ENCODE measurements around the gene CA9. TPM values are rescaled to one million over a fixed set of nuclear protein-coding genes. Genes with fewer than 3 reads are reported as not detected.

Gene CA9
- total RNA-seq, 1 experiment from 2014 or later = 8.5 TPM

DNA sequence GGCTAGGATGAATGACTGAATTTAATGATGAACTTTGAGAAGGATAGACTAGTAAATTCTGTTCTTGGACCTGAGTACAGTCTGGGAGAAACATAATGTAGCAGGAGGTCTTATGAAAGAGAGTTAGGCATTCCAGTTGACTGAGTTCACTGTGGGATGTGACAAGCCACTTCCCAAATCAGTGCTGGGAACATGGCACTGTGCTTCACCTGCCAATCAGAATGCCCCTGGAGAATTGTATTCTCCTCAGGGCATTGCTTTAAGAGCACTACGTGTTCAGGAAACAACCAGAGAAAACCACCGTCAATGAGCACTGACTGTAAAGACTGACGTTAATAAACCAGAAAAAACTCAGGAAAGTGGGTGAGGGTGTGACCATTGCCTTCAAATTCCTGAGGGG is 14.4 kb upstream of the CA9 start:
- ChIA-PET CTCF (interaction anchor here (0.9 to 1.5 kb wide), 4 partner anchors 37 to 106 kb away, joined by 3 to 4 read pairs (median 3); partner anchors contain the start of gene TESK1), RAD21 (ENCODE audit: low non-redundant PET in 1 of 2, low total read pairs in 2 of 2, uncharacterized antibody in 2 of 2, unreplicated experiment in 2 of 2) (no interaction called here), POLR2A (interaction anchor here (0.8 to 2.9 kb wide), 3 partner anchors 10 to 73 kb away, joined by 3 to 11 read pairs (median 4); partner anchors contain the start of genes CREB3 and TLN1)
- H3K27ac ChIP-seq (ENCODE audit: low read depth, low read length) = peak overlapping the region; percentile 85; the same call in 1 of the 2 replicates
- BruUV-seq (replicated peaks) = no TSS peak
- peak overlapping the region; percentile 79 for H3K4me2 ChIP-seq (ENCODE audit: low read length)
- H4K20me1 ChIP-seq (ENCODE audit: insufficient read depth) = no peaks in the 10 kb centered on the region
- intact Hi-C loops (cut with micrococcal nuclease) = loop anchor here (10.0 kb wide), 1 partner anchor 545 kb away; the partner anchor contains the start of gene ATOSB
- no peak overlapping the region for H2AFZ ChIP-seq (ENCODE audit: low read depth, low read length, poor library complexity, severe bottlenecking)
- H3K9me3 ChIP-seq (ENCODE audit: control insufficient read depth in 1 of 2, insufficient read depth in 1 of 2, low read depth in 1 of 2, low read length in 2 of 2) = no peaks in the 10 kb centered on the region
- H3K4me3 ChIP-seq (replicated peaks in 1 of 2; ENCODE audit: low read depth in 1 of 2, low read length in 2 of 2) = peak overlapping the region; percentile 68 to 75
- peaks cover 6 to 27% of the 10 kb centered on the region in 2 experiments; a peak in 3 of 4 replicates for H3K36me3 ChIP-seq (ENCODE audit: control insufficient read depth in 1 of 2, insufficient read depth in 2 of 2, low read length in 2 of 2)
- peaks cover 14 to 50% of the 10 kb centered on the region in 2 experiments; a peak in 3 of 4 replicates for H3K4me1 ChIP-seq (ENCODE audit: control insufficient read depth in 1 of 2, insufficient read depth in 2 of 2, low read length in 2 of 2)
- H3K9me2 ChIP-seq (ENCODE audit: insufficient read depth) = no peaks in the 10 kb centered on the region
- no peak for DNase-seq (ENCODE audit: low read depth, low spot score)
- no peak for ATAC-seq
- peak overlapping the region; percentile 90 for H3K9ac ChIP-seq (ENCODE audit: low read length)
- peaks cover 22% of the 10 kb centered on the region; the same call in 1 of the 2 replicates for H3K79me2 ChIP-seq (ENCODE audit: insufficient read depth, low read length)
- no peaks in the 10 kb centered on the region for H3K27me3 ChIP-seq (ENCODE audit: insufficient read depth, low read length)
- TF ChIP-seq SP1 (IDR thresholded peaks at IDR 0.05; ENCODE audit: low read depth) (no peak), SIN3A (IDR thresholded peaks at IDR 0.05; ENCODE audit: low read depth) (no peak), SRF (IDR thresholded peaks at IDR 0.05; ENCODE audit: low read depth) (no peak), EZH2phosphoT487 (IDR thresholded peaks at IDR 0.05; ENCODE audit: borderline replicate concordance) (no peak), EGR1 (IDR thresholded peaks at IDR 0.05; ENCODE audit: low read depth) (no peak), JUND (IDR thresholded peaks at IDR 0.05) (no peak), POLR2AphosphoS5 (IDR thresholded peaks at IDR 0.05; ENCODE audit: low read depth, low read length) (no peak; the same call in 1 of the 2 replicates), EZH2 (IDR thresholded peaks at IDR 0.05) (no peak), ZFX (IDR thresholded peaks at IDR 0.05) (no peak), FOSL1 (IDR thresholded peaks at IDR 0.05; ENCODE audit: low read depth) (no peak), ZNF274 (IDR thresholded peaks at IDR 0.05; ENCODE audit: low read depth, low read length) (no peak), YY1 (IDR thresholded peaks at IDR 0.05; ENCODE audit: extremely low read depth, insufficient replicate concordance, low read depth, low read length) (no peak), ELF1 (IDR thresholded peaks at IDR 0.05; ENCODE audit: borderline replicate concordance, low read depth) (no peak)
- TF ChIP-seq, protein P1, sequence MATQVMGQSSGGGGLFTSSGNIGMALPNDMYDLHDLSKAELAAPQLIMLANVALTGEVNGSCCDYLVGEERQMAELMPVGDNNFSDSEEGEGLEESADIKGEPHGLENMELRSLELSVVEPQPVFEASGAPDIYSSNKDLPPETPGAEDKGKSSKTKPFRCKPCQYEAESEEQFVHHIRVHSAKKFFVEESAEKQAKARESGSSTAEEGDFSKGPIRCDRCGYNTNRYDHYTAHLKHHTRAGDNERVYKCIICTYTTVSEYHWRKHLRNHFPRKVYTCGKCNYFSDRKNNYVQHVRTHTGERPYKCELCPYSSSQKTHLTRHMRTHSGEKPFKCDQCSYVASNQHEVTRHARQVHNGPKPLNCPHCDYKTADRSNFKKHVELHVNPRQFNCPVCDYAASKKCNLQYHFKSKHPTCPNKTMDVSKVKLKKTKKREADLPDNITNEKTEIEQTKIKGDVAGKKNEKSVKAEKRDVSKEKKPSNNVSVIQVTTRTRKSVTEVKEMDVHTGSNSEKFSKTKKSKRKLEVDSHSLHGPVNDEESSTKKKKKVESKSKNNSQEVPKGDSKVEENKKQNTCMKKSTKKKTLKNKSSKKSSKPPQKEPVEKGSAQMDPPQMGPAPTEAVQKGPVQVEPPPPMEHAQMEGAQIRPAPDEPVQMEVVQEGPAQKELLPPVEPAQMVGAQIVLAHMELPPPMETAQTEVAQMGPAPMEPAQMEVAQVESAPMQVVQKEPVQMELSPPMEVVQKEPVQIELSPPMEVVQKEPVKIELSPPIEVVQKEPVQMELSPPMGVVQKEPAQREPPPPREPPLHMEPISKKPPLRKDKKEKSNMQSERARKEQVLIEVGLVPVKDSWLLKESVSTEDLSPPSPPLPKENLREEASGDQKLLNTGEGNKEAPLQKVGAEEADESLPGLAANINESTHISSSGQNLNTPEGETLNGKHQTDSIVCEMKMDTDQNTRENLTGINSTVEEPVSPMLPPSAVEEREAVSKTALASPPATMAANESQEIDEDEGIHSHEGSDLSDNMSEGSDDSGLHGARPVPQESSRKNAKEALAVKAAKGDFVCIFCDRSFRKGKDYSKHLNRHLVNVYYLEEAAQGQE (IDR thresholded peaks at IDR 0.05; ENCODE audit: low read depth) = no peak
- TF ChIP-seq, protein P2, sequence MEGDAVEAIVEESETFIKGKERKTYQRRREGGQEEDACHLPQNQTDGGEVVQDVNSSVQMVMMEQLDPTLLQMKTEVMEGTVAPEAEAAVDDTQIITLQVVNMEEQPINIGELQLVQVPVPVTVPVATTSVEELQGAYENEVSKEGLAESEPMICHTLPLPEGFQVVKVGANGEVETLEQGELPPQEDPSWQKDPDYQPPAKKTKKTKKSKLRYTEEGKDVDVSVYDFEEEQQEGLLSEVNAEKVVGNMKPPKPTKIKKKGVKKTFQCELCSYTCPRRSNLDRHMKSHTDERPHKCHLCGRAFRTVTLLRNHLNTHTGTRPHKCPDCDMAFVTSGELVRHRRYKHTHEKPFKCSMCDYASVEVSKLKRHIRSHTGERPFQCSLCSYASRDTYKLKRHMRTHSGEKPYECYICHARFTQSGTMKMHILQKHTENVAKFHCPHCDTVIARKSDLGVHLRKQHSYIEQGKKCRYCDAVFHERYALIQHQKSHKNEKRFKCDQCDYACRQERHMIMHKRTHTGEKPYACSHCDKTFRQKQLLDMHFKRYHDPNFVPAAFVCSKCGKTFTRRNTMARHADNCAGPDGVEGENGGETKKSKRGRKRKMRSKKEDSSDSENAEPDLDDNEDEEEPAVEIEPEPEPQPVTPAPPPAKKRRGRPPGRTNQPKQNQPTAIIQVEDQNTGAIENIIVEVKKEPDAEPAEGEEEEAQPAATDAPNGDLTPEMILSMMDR (IDR thresholded peaks at IDR 0.05 in 2 of 3, conservative IDR thresholded peaks at IDR 0.05 in 1 of 3; ENCODE audit: borderline replicate concordance in 1 of 3, insufficient read depth in 1 of 3, low read depth in 2 of 3, low read length in 2 of 3) = no peak
- TF ChIP-seq, protein P3, sequence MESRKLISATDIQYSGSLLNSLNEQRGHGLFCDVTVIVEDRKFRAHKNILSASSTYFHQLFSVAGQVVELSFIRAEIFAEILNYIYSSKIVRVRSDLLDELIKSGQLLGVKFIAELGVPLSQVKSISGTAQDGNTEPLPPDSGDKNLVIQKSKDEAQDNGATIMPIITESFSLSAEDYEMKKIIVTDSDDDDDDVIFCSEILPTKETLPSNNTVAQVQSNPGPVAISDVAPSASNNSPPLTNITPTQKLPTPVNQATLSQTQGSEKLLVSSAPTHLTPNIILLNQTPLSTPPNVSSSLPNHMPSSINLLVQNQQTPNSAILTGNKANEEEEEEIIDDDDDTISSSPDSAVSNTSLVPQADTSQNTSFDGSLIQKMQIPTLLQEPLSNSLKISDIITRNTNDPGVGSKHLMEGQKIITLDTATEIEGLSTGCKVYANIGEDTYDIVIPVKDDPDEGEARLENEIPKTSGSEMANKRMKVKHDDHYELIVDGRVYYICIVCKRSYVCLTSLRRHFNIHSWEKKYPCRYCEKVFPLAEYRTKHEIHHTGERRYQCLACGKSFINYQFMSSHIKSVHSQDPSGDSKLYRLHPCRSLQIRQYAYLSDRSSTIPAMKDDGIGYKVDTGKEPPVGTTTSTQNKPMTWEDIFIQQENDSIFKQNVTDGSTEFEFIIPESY (IDR thresholded peaks at IDR 0.05; ENCODE audit: extremely low read depth, insufficient replicate concordance, low read length) = no peak
- TF ChIP-seq, protein P4, sequence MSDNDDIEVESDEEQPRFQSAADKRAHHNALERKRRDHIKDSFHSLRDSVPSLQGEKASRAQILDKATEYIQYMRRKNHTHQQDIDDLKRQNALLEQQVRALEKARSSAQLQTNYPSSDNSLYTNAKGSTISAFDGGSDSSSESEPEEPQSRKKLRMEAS (IDR thresholded peaks at IDR 0.05) = no peak

Data from HCT116 (cell line).